Peyer's patch (tissue), 4 donors: ENCODE measurements around the gene EHBP1L1.

Experiments
- CTCF ChIP-seq, 6 experiments: fragments of 450-650 bp in 4 of 6; fragments of 200-600 bp in 2 of 6; sonication (generic) in 1 of 6; IDR thresholded peaks; one replicate each; pipeline ENCODE4 v1.5.1; 2017 to 2019; ENCODE audit warnings: antibody characterized with exemption in 6 of 6, mild to moderate bottlenecking in 3 of 6, moderate library complexity in 1 of 6
- POLR2A ChIP-seq, 2 donors: fragments of 450-650 bp; IDR thresholded peaks; one replicate each; pipeline ENCODE4 v1.5.1; 2017; ENCODE audit warnings: antibody characterized with exemption in 2 of 2, mild to moderate bottlenecking in 2 of 2, moderate library complexity in 2 of 2

- TF ChIP-seq POLR2A (IDR thresholded peaks at IDR 0.05) (no peak), CTCF (IDR thresholded peaks at IDR 0.05) (no peak)
These were observed 14.4 kb downstream of the EHBP1L1 start for GRCh38 chr11:65590240-65590738.
